Left ventricle myocardium superior (tissue), 1 donor: ENCODE results near the gene MRPL21. TPM values are rescaled to one million over a fixed set of nuclear protein-coding genes. Genes with fewer than 3 reads are reported as not detected.
"Not testable (repeated sequence)": the region's sequence is repeated elsewhere in the genome, so short reads cannot be mapped to it uniquely, and the experiment has no call there.

Experiments
- ATAC-seq: fragments of 200-7000 bp; cut with Tn5 transposase; one replicate; pipeline ENCODE4 v1.9.1; 2020; ENCODE audit warnings: mild to moderate bottlenecking, moderate library complexity
- DNase-seq: peaks from one replicate; pipeline ENCODE4 v3.0.0-alpha.2; 2020
- intact Hi-C: fragments of 100-400 bp; cut with micrococcal nuclease; formaldehyde crosslinking; loops from one replicate; pipeline ENCODE4 v1.11.0; 2022
- total RNA-seq: library from RNA; stranded (reverse); fragmentation: NEBNext Ultra II Directional; extraction: Animal tissue kit (Norgen Biotek cat#: 25700); gene quantifications from one replicate; pipeline ENCODE4 v1.2.1, GENCODE V29; 2021
- donor health status: DM: no; HTN: yes; CAD: no; lungs with severe emphysema.

The MRPL21 gene
- total RNA-seq, 1 donor from 2014 or later: 106 TPM

GRCh38 chr11:68884827-68885226 is 18.8 kb downstream of the MRPL21 start:
- intact Hi-C loops: not testable (repeated sequence)

GRCh38 chr11:68882391-68882790 is 21.2 kb downstream of the MRPL21 start:
- DNase-seq: no peak
- no peak for ATAC-seq
- intact Hi-C loops: no loop called here

More at GRCh38 chr11:68884827-68885226, 18.8 kb downstream of the MRPL21 start:
- not testable (repeated sequence) for DNase-seq, ATAC-seq

GRCh38 chr11:68881320-68881719 is 22.3 kb downstream of the MRPL21 start:
- intact Hi-C loops: no loop called here
- DNase-seq (no peak), ATAC-seq (no peak)

- DNase-seq: no peak
- intact Hi-C loops: no loop called here
- ATAC-seq: no peak
Observed at GRCh38 chr11:68880851-68881250, 22.8 kb downstream of the MRPL21 start.

- intact Hi-C loops: no loop called here
- DNase-seq: no peak
- no peak for ATAC-seq
Observed at GRCh38 chr11:68878022-68878421, 25.6 kb downstream of the MRPL21 start.

- intact Hi-C loops: no loop called here
- peak; percentile 45 for ATAC-seq
- DNase-seq: no peak
Observed at GRCh38 chr11:68872216-68873003, 31.2 kb downstream of the MRPL21 start.

GRCh38 chr11:68870470-68870869 is 33.2 kb downstream of the MRPL21 start:
- DNase-seq (no peak), ATAC-seq (peak; percentile 31)
- intact Hi-C loops: no loop called here

GRCh38 chr11:68868221-68868835 is 35.3 kb downstream of the MRPL21 start:
- DNase-seq (no peak), ATAC-seq (no peak)
- intact Hi-C loops: no loop called here

GRCh38 chr11:68867066-68867465 is 36.6 kb downstream of the MRPL21 start:
- ATAC-seq: no peak
- DNase-seq: no peak

GRCh38 chr11:68865241-68865640 is 38.4 kb downstream of the MRPL21 start:
- intact Hi-C loops: no loop called here
- DNase-seq: no peak
- no peak for ATAC-seq

More at GRCh38 chr11:68867066-68867465, 36.6 kb downstream of the MRPL21 start:
- intact Hi-C loops: no loop called here

GRCh38 chr11:68863553-68864265 is 39.9 kb downstream of the MRPL21 start:
- intact Hi-C loops: no loop called here
- no peak for DNase-seq
- ATAC-seq: no peak

- no peak for DNase-seq
- ATAC-seq: no peak
- intact Hi-C loops: no loop called here
Observed at GRCh38 chr11:68862421-68862820, 41.2 kb downstream of the MRPL21 start.

GRCh38 chr11:68859123-68859522 is 44.5 kb downstream of the MRPL21 start:
- DNase-seq: no peak
- intact Hi-C loops: no loop called here

GRCh38 chr11:68857037-68857586 is 46.5 kb downstream of the MRPL21 start:
- DNase-seq: no peak
- intact Hi-C loops: no loop called here
- ATAC-seq: no peak

More at GRCh38 chr11:68859123-68859522, 44.5 kb downstream of the MRPL21 start:
- no peak for ATAC-seq

- intact Hi-C loops, ATAC-seq, DNase-seq: not testable (repeated sequence)
Observed at GRCh38 chr11:68856425-68857030, 47.1 kb downstream of the MRPL21 start.

- peak; percentile 69 for DNase-seq
- peak; percentile 84 for ATAC-seq
- intact Hi-C loops: no loop called here
Observed at GRCh38 chr11:68855205-68855981, 48.2 kb downstream of the MRPL21 start.

- intact Hi-C loops: no loop called here
- DNase-seq (no peak), ATAC-seq (no peak)
Observed at GRCh38 chr11:68854273-68854958, 49.2 kb downstream of the MRPL21 start.

GRCh38 chr11:68852628-68853027 is 51.0 kb downstream of the MRPL21 start:
- ATAC-seq: no peak

More at GRCh38 chr11:68852628-68853027, 51.0 kb downstream of the MRPL21 start:
- no peak for DNase-seq
- intact Hi-C loops: no loop called here
